ENCODE measurements around the gene ATP5PO. TPM values are rescaled to one million over a fixed set of nuclear protein-coding genes. Genes with fewer than 3 reads are reported as not detected.

ATP5PO gene
- total and polyA plus RNA-seq, 2 of the 8 experiments (the other 6 are each of a cell fraction or from before 2014, with no cell fraction given): 251 to 267 TPM

DNA sequence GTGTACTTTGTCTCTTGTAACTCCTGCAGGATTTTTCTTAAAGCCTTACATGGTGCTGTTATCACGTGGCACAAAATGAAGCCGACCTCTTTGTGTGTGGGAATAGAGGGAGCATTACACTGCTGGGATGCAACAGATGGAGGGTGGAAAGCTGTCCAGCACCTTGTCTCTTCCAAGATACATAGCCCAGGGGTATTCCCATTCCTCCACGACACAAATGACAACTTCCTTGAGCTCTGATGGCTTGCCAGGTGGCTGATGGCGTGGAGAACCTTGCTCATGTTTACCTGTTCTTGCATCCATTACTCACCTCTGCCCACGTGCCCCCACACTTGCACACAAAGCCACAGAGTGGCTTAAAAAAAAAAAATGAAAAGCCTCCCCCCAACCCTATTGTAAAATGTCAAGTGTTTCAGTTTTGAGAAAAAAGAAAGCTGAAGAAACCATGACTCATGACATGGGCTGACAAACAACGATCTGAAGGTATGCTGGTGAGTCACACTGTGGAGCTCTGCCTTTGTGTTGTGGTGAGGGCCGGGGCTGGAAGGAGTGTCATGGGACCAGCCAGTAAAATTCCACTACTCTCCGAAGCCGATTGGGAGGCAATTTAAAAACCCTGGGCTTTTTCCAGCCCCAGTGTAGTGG lies 32.0 kb upstream of the ATP5PO start (continued):
- TF ChIP-seq, protein P1, sequence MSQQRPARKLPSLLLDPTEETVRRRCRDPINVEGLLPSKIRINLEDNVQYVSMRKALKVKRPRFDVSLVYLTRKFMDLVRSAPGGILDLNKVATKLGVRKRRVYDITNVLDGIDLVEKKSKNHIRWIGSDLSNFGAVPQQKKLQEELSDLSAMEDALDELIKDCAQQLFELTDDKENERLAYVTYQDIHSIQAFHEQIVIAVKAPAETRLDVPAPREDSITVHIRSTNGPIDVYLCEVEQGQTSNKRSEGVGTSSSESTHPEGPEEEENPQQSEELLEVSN (IDR thresholded peaks at IDR 0.05): peak; percentile 17; the same call in 1 of the 2 replicates
- 0 out of 4 replicates have a peak, but pooled peaks of 1 of the 2 experiments have one; percentile 2 for TF ChIP-seq RAD21 (IDR thresholded peaks at IDR 0.05 in 1 of 2, conservative IDR thresholded peaks at IDR 0.05 in 1 of 2; ENCODE audit: low read depth in 2 of 2, low read length in 2 of 2)
- TF ChIP-seq YY1 (IDR thresholded peaks at IDR 0.05; ENCODE audit: low read depth, low read length): no peak
- peak; percentile 58 for TF ChIP-seq POLR2AphosphoS5 (IDR thresholded peaks at IDR 0.05; ENCODE audit: low read depth, low read length)
- TF ChIP-seq, protein P2, sequence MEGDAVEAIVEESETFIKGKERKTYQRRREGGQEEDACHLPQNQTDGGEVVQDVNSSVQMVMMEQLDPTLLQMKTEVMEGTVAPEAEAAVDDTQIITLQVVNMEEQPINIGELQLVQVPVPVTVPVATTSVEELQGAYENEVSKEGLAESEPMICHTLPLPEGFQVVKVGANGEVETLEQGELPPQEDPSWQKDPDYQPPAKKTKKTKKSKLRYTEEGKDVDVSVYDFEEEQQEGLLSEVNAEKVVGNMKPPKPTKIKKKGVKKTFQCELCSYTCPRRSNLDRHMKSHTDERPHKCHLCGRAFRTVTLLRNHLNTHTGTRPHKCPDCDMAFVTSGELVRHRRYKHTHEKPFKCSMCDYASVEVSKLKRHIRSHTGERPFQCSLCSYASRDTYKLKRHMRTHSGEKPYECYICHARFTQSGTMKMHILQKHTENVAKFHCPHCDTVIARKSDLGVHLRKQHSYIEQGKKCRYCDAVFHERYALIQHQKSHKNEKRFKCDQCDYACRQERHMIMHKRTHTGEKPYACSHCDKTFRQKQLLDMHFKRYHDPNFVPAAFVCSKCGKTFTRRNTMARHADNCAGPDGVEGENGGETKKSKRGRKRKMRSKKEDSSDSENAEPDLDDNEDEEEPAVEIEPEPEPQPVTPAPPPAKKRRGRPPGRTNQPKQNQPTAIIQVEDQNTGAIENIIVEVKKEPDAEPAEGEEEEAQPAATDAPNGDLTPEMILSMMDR (IDR thresholded peaks at IDR 0.05; ENCODE audit: control extremely low read depth in 1 of 3, insufficient read depth in 1 of 3, low read depth in 1 of 3, low read length in 3 of 3): no peak
- TF ChIP-seq CEBPB (IDR thresholded peaks at IDR 0.05; ENCODE audit: low read depth, low read length): no peak
- no peak for TF ChIP-seq KDM4A (IDR thresholded peaks at IDR 0.05; ENCODE audit: low read depth, low read length, severe bottlenecking)
- TF ChIP-seq TEAD4 (IDR thresholded peaks at IDR 0.05; ENCODE audit: low read depth, low read length): 0 out of 2 replicates have a peak, but pooled peaks have one; percentile 31
- TF ChIP-seq CREB1 (IDR thresholded peaks at IDR 0.05): no peak
- no peak for TF ChIP-seq HDAC6 (IDR thresholded peaks at IDR 0.05; ENCODE audit: low read depth, low read length)
- peak; percentile 93 for TF ChIP-seq BACH1 (IDR thresholded peaks at IDR 0.05; ENCODE audit: low read length)
- TF ChIP-seq MAFK (IDR thresholded peaks at IDR 0.05; ENCODE audit: low read depth, low read length): peak; percentile 73; the same call in 1 of the 2 replicates
- no peak for TF ChIP-seq CHD1 (IDR thresholded peaks at IDR 0.05; ENCODE audit: low read depth, low read length)
- no peak for TF ChIP-seq SIX5 (IDR thresholded peaks at IDR 0.05; ENCODE audit: low read depth, low read length)
- TF ChIP-seq JUND (IDR thresholded peaks at IDR 0.05; ENCODE audit: low read length): peak; percentile 96
